DOHH2 (cell line): ENCODE measurements around the gene TCF7.

ENCODE experiments used
- CTCF ChIP-seq: fragments of 200-600 bp; sonication (generic); IDR thresholded peaks from one replicate; pipeline ENCODE4 v1.5.1; 2014; ENCODE audit warnings: antibody characterized with exemption, mild to moderate bottlenecking, low read depth, low read length; ENCODE audit not compliant: poor library complexity, severe bottlenecking
- EZH2phosphoT487 ChIP-seq: fragments of 200-600 bp; sonication (generic); IDR thresholded peaks from 2 replicates; pipeline ENCODE4 v1.6.1; 2017; ENCODE audit warnings: borderline replicate concordance, mild to moderate bottlenecking, antibody characterized with exemption, low read length, moderate library complexity, mixed read lengths

DNA sequence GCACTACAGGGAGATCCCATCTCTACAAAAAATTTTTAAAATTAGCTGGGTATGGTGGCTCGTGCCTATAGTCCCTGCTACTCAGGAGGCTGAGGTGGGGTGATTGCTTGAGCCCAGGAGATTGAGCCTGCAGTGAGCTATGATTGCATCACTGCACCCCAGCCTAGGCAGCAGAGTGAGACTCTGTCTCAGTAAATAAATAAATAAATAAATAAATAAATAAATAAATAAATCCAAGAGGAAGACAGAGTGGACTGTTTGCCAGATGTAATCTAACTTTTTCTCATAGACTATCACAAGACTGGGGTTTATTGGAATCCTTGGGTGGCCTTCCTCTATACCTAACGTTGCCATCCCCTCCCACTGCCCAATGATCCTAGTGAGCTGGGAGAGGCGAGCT, 19.2 kb upstream of the TCF7 start:
- no peak for TF ChIP-seq CTCF
- no peak for TF ChIP-seq EZH2phosphoT487
